ENCODE data around the gene ARHGAP26.
"Not testable (repeated sequence)": the region's sequence is repeated elsewhere in the genome, so short reads cannot be mapped to it uniquely, and the experiment has no call there.

The ARHGAP26 gene

DNA sequence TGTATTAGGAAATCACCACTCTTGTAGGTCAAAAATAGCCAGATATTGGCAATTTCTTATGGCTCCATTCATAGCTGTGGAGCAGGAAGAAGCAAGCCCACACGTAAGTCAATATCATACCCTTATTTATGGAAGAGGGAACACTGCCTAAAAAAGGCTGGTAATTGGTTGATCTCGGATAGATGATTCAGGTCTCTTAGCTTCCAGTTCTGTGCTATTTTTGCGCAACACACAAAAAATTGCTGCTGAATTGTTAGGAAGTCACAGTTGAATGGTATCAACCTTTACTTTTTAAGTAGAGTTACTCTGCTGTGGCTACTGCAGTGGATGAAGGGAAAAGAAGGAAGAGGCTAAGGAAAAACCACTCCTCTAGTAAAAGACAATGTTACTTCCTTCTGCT is 168.8 kb downstream of the ARHGAP26 start:
- DNase-seq, result no peak

DNA sequence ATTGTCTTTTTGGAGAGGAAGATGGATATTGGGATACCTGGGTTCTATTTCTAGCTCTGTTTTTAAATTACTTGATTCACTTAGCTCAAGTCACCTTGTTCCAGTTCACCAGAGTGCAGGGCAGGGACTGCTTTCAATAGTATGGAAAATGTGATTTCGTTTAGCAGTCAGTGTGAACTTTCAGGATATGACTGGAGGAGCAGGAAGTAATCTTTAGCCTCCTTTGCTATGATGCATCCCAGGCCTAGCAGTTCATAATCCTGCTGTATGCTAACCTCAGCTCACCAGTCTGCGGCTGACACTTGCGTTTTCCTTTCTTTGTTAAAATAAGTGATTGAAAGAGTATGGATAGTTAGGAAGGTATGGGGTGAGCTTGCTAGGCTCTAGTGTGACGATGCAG is 169.7 kb downstream of the ARHGAP26 start:
- DNase-seq, result no peak

DNA sequence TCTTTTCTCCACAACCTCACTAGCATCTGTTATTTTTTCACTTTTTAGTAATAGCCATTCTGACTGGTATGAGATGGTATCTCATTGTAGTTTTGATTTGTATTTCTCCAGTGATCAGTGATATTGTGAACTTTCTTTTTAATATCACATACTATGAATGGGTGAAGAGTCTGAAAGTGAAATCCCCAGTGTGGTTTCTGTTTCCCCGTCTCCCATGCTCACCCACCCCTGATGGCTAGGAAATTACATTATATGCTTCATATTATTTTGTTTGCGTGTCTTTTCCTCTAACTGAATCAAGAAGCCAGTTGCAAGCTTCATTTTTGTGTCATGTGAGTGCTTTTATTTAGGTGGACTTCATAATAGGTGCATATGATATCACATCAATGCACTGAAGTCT is 171.1 kb downstream of the ARHGAP26 start:
- no peak for DNase-seq

DNA sequence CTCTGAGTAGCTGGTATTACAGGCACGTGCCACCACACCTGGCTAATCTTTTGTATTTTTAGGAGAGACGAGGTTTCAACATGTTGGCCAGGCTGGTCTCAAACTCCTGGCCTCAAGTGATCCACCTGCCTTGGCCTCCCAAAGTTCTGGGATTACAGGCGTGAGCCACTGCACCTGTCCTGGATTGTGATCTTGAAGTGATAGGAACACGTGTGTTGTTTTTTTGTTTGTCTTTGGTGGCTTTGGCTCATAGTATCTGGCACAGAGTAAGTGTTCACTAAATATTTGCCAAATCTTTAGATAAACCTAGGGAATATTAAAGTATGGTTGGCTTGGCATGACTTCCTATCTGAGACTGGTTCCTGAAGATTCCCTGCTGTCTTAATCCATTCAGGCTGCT is 172.7 kb downstream of the ARHGAP26 start:
- no peak for DNase-seq

DNA sequence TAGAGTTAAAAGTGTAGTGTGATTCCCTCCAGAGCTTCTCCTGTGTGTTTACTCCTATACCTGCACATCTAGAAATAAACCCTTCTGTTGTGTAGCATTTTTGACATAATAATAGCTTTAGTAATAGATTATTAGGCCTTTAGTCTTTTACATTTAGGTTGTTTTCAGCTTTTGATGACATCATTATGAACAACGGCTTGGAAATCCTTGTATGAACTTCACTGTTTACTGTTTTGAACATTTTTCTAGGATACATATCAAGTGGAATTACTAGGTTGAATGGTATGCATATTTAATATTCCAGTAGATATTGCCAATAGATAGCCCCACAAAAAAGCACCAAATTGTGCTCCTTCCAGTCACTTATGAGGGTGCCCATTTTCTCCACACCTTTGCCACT is 174.0 kb downstream of the ARHGAP26 start:
- DNase-seq, result no peak

DNA sequence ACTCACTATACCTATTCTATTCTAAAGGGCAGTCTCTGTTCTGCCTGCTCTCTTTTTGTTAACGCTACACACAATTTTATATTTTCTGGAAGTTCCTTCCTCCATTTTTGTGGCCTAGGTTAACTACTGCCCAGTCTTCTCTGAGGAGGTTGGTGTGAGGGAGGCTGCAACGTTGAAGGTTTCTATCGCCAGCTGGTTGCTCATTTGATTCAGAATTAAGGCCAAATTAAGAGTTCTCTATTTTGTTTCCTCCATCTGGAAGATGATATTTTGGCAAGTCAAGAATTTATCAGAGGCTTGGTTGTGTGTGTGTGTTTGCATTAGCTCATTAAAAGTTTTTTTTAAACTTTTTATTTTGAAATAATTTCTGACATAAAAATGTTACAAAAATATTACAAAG is 175.1 kb downstream of the ARHGAP26 start:
- DNase-seq, result no peak

GRCh38 chr5:142945845-142946244 is 175.7 kb downstream of the ARHGAP26 start:
- DNase-seq, result no peak

DNA sequence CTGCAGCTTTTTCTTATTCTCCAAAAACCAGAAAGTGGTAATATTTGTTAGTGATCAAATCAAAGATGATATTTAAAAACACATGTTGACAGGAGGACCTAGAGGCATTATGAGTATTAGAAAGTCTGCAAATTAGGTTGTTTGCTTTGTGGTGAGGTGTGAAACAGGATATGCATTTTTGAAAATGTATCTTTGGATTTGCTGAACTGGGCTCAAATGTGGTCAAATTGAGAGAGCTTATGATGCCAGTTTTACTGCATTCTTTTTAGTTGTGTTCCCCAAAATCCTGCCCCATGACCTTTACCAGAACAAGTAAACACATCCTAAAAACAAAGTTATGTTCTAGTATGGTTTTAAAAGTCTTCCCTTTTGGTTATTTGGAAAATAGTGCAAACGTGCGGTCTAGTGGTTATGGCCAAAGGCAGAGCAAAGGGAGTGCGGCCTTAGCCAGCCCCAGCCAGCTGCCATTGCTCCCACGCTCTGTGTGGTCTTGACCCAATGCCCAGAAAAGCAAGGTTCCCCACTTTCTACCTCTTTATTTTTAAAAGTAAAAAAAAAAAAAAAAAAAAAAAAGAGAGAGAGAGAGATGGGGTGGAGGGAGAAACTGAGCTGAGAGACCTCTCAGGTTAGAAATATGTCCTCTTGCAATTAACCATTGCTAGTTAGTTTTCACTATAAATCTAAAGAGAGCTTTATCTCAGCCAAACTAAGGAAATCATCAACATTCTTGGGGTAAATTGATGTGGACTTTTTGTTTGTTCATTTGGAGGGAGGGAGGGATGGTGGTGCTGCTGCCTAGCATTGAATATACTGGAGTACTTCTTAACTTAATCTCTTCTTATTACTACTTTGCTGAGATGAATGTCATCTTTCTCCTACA is 176.6 kb downstream of the ARHGAP26 start:
- DNase-seq, result no peak

DNA sequence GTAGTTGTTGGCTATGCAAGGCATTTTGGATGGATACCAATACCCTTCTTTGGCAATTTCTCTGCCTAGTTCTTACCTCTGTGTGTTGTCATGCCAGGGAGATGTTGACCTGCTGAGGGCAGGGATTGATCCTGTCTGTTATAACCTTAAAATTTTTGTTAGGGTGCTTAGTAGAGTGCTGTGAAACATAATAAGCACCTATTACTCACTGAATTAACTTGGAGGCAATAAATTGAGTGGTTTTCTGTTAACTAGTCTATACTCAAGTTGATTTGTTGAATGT is 177.2 kb downstream of the ARHGAP26 start:
- no peak for DNase-seq

DNA sequence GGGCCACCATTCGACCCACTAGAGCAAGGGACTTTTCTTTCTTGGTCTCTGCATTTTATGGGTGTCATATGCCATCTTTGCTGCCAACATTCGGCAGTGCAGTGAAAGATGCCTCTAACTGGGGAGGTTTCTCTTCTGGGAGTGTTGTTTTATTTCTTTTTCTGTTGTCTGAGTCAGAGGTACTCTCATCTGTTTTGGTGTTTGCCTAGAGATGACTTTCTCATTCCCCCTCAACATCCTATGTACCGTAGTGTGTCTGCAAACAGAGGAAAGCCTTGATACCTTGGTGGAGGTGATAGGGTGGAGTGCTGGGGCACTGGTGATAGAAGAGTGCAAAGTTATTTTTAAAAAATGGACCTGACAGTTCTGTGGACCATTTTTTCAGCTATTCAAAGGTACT is 182.1 kb downstream of the ARHGAP26 start:
- no peak for DNase-seq

DNA sequence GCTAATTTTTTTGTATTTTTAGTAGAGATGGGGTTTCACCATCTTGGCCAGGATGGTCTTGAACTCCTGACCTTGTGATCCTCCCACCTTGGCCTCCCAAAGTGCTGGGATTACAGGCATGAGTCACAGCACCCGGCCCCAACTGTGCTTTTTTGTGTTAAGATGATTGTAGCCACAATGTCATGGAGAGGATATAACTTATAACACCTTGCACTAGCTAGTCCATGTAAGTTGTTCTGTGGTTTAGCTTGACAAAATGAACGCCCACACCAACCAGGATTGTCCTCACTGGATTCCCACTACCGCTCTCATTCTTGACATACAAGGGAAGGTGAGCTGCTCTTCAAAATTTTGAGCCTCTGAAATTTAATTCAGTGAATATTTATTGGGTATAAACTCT is 182.7 kb downstream of the ARHGAP26 start:
- not testable (repeated sequence) for DNase-seq

DNA sequence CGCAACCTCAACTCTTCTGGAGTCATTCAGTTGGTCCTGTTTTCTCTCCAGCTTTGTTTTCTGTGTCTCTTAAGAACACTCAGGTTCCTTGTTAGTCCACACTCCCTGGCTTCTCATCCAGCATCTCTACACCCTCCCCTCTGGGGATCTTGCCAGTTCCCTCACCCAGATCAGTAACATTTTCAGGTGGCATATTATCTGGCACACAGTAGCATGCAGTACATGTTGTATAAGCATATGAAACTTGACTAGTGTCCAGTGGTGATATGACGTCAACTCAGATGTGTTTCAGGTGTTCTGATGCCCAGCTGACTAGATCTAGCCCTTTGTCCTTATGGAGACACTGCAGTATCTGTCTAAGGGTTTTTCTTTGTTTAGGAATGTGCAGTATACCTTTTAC is 184.3 kb downstream of the ARHGAP26 start:
- no peak for DNase-seq

DNA sequence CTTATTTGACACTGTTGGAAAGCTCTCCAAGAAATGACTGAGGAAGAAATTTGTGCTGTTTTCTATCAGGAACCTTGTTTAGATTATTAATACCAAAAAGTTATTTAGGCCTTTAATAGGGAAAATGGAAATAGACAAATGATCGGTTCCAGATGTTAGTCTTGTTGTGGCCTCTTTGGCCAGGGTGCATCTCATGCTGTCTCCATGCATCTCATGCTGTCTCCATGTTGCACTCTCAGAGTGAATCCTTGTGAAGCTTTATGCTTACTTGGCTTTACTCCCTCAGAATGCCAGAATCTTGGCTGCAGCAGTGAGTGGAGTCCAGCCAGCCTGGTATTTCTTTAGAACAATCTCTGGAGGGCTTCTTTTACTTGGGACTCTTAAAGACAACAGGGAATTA is 185.5 kb downstream of the ARHGAP26 start:
- DNase-seq, result no peak

- no peak for DNase-seq
Observed at GRCh38 chr5:142957528-142957927, 187.4 kb downstream of the ARHGAP26 start.

GRCh38 chr5:142958944-142959682 is 188.9 kb downstream of the ARHGAP26 start:
- no peak for DNase-seq

- peak; percentile 57 for DNase-seq
Observed at GRCh38 chr5:142959683-142960657, 189.8 kb downstream of the ARHGAP26 start.

DNA sequence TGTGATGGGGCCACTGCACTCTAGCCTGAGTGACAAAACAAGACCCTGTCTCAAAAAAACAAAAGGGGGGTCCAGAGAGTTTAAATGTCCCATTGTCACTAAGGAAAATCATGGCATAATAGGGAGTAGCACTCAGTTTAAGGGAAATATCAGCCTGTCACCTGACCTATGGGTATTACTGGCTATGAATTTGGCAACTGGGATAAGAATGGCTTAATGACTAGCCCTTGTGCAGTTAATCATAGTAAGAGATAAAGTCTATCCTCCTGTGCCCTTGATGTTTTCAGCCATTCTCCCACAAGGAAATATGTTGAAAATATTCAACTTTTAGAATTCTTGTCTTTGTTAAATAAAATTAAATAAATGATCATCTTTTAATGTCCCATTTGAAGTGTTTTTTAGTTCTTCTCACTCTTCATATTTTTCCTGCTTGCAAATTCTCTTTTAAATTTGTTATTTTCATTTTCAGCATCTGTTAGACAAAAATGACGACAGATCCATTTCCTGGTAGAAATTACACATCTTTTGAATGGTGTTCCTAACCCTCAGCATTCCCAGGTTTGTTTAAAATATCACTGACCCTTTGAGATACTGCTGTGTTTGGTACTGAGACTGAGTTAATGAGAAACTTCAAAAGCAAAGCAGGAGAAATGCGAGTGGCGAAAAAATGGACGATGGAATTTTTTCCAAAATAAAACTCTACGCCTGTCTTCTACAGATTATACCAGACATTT is 191.4 kb downstream of the ARHGAP26 start:
- no peak for DNase-seq

DNA sequence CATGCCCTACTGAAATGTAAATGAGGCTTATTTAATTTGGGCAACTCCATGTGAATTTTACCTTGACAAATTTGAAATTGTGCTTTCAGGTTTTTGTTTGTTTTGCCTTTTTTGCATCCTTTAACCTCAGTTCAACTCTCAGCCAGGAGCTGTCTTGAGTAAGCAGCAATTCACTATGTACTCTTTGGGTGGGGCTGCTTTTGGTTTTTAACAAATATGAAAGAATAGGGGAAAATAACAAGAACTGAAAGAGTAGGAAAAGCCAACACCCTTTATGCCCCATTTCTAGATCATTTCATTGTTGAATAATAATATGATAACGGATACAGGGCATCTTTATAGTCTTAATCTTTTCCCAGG is 192.0 kb downstream of the ARHGAP26 start:
- DNase-seq, result no peak

- DNase-seq, result not testable (repeated sequence)
Observed at GRCh38 chr5:142965258-142966120, 195.3 kb downstream of the ARHGAP26 start.

DNA sequence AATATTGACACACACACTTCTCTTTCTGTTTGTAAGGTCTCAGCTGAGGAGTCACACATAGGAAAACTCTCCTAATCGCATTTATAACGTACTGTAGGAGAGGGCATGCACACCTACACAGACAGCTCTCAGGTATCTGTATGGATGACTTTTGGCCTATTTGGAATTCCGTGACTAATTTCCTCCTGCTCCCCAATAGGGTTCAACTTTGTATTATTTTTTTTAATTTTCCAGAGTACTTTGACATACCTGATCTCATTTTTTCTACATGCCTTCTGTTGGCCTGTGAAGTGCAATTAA is 195.9 kb downstream of the ARHGAP26 start:
- DNase-seq, result no peak

- no peak for DNase-seq
Observed at GRCh38 chr5:142969186-142969585, 199.0 kb downstream of the ARHGAP26 start.

Data from fibroblast of skin of right quadriceps (primary cell).